Thyroid gland (tissue), 4 donors: ENCODE results near the gene MACF1. TPM values are rescaled to one million over a fixed set of nuclear protein-coding genes. Genes with fewer than 3 reads are reported as not detected.
"Not testable (repeated sequence)": the region's sequence is repeated elsewhere in the genome, so short reads cannot be mapped to it uniquely, and the experiment has no call there.

Source experiments
- DNase-seq, 2 donors: peaks; one replicate each; pipeline ENCODE4 v3.0.0-alpha.2; 2019
- H3K27ac ChIP-seq, 3 donors: fragments of 200-600 bp; sonication (generic); 1 replicate in 2 of 3; 2 replicates in 1 of 3; pipeline ENCODE4 v1.5.1; 2016 to 2019; ENCODE audit warnings: mild to moderate bottlenecking in 1 of 3, moderate library complexity in 1 of 3
- H3K27me3 ChIP-seq: fragments of 200-600 bp; sonication (generic); one replicate; pipeline ENCODE4 v1.5.1; 2019
- H3K36me3 ChIP-seq, 2 donors: fragments of 200-600 bp; sonication (generic); one replicate each; pipeline ENCODE4 v1.5.1; 2016 to 2019
- H3K4me1 ChIP-seq, 2 donors: fragments of 200-600 bp; sonication (generic); one replicate each; pipeline ENCODE4 v1.5.1; 2017 to 2019
- H3K4me3 ChIP-seq, 3 donors: fragments of 200-600 bp; sonication (generic); replicated peaks in 1 of 3; 1 replicate in 2 of 3; 2 replicates in 1 of 3; pipeline ENCODE4 v1.5.1; 2016; ENCODE audit warnings: mild to moderate bottlenecking in 1 of 3
- H3K9me3 ChIP-seq: fragments of 200-600 bp; sonication (generic); one replicate; pipeline ENCODE4 v1.5.1; 2017
- POLR2A ChIP-seq, 2 donors: fragments of 450-650 bp; IDR thresholded peaks; one replicate each; pipeline ENCODE4 v1.6.1; 2017; ENCODE audit warnings: antibody characterized with exemption in 2 of 2, mild to moderate bottlenecking in 2 of 2, moderate library complexity in 1 of 2
- WGBS, 2 donors: methylation state at CpG; one replicate each; pipeline ENCODE4 v1.1.5; 2017; 5-methylcytosine and 5-hydroxymethylcytosine counted together
- intact Hi-C: fragments of 100-400 bp; cut with DNase I; formaldehyde crosslinking; loops from one replicate; pipeline ENCODE4 v1.15.1; 2023
- total RNA-seq, 4 donors: library from RNA; depleted of rRNA; stranded (reverse); fragments of >200 nt; gene quantifications; one replicate each; pipeline ENCODE4 v1.2.3, GENCODE V29; 2016
- TF ChIP-seq, protein P1 (sequence below), 6 experiments: fragments of 200-600 bp in 3 of 6; fragments of 450-650 bp in 3 of 6; sonication (generic) in 3 of 6; IDR thresholded peaks; one replicate each; pipeline ENCODE4 v1.5.1; 2016 to 2019; ENCODE audit warnings: antibody characterized with exemption in 6 of 6, mild to moderate bottlenecking in 2 of 6, inconsistent platforms in 1 of 6, moderate library complexity in 1 of 6

MACF1 gene
- total RNA-seq, 4 donors from 2014 or later = 308 to 834 (median 427) TPM

DNA sequence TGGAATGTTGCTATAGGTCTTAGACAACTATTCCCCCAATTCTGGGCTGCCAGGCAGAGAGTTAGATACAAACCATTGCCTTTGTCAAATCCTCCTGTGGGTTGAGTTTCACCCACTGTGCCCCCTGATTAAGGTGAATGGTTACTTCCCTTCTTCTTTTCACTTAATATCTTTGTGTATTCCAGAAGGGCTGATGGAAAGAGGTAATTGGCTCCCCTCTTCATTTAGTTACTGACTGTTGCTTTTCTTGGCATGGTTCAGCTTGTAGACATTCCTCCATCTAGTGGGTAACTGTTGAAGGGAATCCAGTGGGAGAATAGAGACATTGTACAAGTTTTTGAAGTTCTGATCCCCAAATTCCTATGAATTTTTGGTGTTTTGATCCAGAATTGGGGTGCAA lies 43.8 kb upstream of the MACF1 start:
- Histone ChIP-seq H3K9me3 (no peaks in the 10 kb centered on the region), H3K4me1 (peaks cover 82 to 84% of the 10 kb centered on the region in 2 donors), H3K4me3 (no peak overlapping the region), H3K27ac (peak overlapping the region; percentile 79 to 96 (median 85)), H3K36me3 (no peaks in the 10 kb centered on the region), H3K27me3 (no peaks in the 10 kb centered on the region)
- no peak for DNase-seq
- TF ChIP-seq, protein P1, sequence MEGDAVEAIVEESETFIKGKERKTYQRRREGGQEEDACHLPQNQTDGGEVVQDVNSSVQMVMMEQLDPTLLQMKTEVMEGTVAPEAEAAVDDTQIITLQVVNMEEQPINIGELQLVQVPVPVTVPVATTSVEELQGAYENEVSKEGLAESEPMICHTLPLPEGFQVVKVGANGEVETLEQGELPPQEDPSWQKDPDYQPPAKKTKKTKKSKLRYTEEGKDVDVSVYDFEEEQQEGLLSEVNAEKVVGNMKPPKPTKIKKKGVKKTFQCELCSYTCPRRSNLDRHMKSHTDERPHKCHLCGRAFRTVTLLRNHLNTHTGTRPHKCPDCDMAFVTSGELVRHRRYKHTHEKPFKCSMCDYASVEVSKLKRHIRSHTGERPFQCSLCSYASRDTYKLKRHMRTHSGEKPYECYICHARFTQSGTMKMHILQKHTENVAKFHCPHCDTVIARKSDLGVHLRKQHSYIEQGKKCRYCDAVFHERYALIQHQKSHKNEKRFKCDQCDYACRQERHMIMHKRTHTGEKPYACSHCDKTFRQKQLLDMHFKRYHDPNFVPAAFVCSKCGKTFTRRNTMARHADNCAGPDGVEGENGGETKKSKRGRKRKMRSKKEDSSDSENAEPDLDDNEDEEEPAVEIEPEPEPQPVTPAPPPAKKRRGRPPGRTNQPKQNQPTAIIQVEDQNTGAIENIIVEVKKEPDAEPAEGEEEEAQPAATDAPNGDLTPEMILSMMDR (IDR thresholded peaks at IDR 0.05) = peak in 2 of 6 experiments; percentile 15 to 27
- no peak for TF ChIP-seq POLR2A (IDR thresholded peaks at IDR 0.05)
- intact Hi-C loops = no loop called here

DNA sequence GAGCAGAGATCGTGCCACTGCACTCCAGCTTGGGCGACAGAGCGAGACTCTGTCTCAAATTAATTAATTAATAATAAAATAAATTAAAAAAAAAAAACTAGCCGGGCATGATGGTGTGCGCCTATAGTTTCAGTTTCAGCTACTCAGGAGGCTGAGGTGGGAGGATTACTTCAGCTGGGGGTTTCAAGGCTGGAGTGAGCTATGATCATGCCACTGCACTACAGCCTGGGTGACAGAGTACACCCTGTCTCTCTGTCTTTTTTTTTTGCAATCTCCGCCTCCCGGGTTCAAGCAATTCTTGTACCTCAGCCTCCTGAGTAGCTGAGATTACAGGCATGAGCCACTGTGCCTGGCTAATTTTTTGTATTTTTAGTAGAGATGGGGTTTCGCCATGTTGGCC lies 42.7 kb upstream of the MACF1 start:
- Histone ChIP-seq H3K27ac (peak overlapping the region; percentile 79 to 96 (median 85)), H3K4me1 (peaks cover 84 to 89% of the 10 kb centered on the region in 2 donors)
- H3K36me3 ChIP-seq, H3K27me3 ChIP-seq, DNase-seq, H3K4me3 ChIP-seq, intact Hi-C loops, H3K9me3 ChIP-seq: not testable (repeated sequence)
- 92 to 96% methylated on average over 8 of the region's 8 CpGs for WGBS, 2 donors

DNA sequence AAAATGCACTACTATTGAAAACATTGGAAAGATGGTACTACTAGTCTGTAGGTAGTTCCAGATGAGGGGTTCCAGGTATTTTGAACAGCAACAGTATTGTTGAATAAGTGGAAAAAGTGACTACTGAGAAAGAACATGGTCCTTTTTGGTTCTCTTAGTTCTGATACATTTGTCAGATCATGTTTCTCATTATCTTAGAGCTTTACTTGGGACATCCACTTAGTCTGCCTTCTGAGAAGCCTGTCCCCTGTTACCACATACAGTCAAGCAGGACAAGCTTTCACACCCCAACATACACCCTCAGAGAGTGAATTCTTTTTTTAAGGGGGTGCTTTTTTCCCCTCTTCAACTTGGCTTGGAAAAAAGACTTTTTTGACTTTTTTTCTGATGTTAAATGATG lies 41.0 kb upstream of the MACF1 start:
- TF ChIP-seq, protein P1 (IDR thresholded peaks at IDR 0.05) = no peak
- TF ChIP-seq POLR2A (IDR thresholded peaks at IDR 0.05) = no peak
- Histone ChIP-seq H3K4me1 (peaks cover 81 to 89% of the 10 kb centered on the region in 2 donors), H3K36me3 (no peaks in the 10 kb centered on the region), H3K9me3 (no peaks in the 10 kb centered on the region), H3K27me3 (no peaks in the 10 kb centered on the region), H3K4me3 (no peak overlapping the region), H3K27ac (peak overlapping the region; percentile 33 to 79 (median 56))
- intact Hi-C loops = no loop called here
- no peak for DNase-seq

DNA sequence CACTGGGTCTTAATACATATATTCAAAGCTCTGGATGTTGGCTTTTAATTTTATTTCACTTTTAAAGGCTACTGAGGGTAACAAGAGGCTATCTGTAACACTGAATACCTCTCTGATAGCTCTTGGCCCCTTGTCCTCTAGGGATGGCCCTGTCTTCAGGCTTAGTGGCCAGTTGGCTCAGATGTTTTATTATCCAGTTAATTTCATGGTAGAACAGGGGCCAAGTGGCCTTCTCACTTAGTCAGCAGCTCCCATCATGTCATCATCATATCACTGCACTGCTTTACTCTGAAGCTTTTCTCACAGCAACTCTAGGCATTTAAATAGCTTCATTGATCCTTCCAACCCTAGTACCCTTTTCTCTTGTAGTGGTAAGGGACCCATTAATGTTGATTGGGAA lies 40.2 kb upstream of the MACF1 start:
- Histone ChIP-seq H3K4me1 (peaks cover 81 to 89% of the 10 kb centered on the region in 2 donors), H3K9me3 (no peaks in the 10 kb centered on the region), H3K4me3 (no peak overlapping the region), H3K27me3 (no peaks in the 10 kb centered on the region), H3K36me3 (no peaks in the 10 kb centered on the region), H3K27ac (peak overlapping the region; percentile 49 to 79 (median 56))
- no peak for DNase-seq
- TF ChIP-seq POLR2A (IDR thresholded peaks at IDR 0.05) = no peak
- TF ChIP-seq, protein P1 (IDR thresholded peaks at IDR 0.05) = no peak
- intact Hi-C loops = no loop called here

DNA sequence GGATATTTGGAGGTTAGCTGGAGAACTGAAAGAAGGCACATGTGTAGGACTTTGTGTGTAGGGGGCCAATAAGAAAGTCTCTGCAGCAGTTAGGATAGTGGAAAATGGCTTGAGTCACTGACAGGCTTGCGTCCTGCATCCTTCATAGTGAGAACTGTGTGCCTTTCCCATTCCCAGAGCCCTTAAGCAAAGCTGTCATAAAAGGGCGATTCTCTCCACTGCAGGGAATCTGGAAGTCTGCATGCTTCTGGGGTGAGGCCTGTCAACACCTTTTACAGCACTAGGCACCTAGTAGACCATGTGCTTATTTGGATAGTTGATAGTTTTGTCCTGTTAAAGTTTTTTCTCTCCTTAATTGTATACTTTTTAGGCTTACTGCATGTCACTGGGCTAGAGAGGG lies 39.4 kb upstream of the MACF1 start:
- Histone ChIP-seq H3K27ac (peak overlapping the region; percentile 49 to 79 (median 56)), H3K4me3 (no peak overlapping the region), H3K27me3 (no peaks in the 10 kb centered on the region), H3K9me3 (no peaks in the 10 kb centered on the region), H3K36me3 (no peaks in the 10 kb centered on the region), H3K4me1 (peaks cover 80 to 87% of the 10 kb centered on the region in 2 donors)
- intact Hi-C loops = no loop called here
- 68 to 79% methylated on average over 2 of the region's 2 CpGs for WGBS, 2 donors
- TF ChIP-seq POLR2A (IDR thresholded peaks at IDR 0.05) = no peak
- TF ChIP-seq, protein P1 (IDR thresholded peaks at IDR 0.05) = no peak
- no peak for DNase-seq

DNA sequence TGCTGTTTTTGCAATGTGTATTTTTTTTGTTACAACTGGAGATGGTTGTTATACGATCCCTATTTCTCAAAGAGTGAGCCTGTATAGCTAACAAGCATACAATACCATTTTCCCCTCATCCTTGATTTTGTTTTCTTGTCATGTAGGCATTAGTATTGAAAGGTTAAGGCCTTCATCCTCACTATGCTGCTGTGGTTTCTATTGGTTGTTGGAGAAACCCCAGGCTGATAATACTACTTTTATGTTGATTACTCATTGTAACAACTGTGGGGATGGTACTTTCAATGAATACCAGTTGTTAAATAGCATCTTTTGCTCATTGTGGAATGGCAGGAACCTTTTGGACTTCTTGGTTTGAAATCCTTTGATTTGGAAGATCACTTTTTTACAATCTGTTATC lies 39.0 kb upstream of the MACF1 start:
- Histone ChIP-seq H3K27me3 (no peaks in the 10 kb centered on the region), H3K9me3 (no peaks in the 10 kb centered on the region), H3K27ac (peak overlapping the region; percentile 49 to 79 (median 56)), H3K4me3 (no peak overlapping the region), H3K36me3 (no peaks in the 10 kb centered on the region), H3K4me1 (peaks cover 80 to 87% of the 10 kb centered on the region in 2 donors)
- no peak for DNase-seq
- intact Hi-C loops = no loop called here
- 50 to 71% methylated on average over 1 of the region's 1 CpG for WGBS, 2 donors
- TF ChIP-seq POLR2A (IDR thresholded peaks at IDR 0.05) = no peak
- TF ChIP-seq, protein P1 (IDR thresholded peaks at IDR 0.05) = no peak
